GM12873 (cell line): ENCODE results near the gene FASLG.

Source experiments
- CTCF ChIP-seq: IDR thresholded peaks from 2 replicates; pipeline ENCODE4 v1.5.1; 2012; ENCODE audit warnings: low read depth, mild to moderate bottlenecking, moderate library complexity, low read length, control low read depth; ENCODE audit not compliant: insufficient read depth; ENCODE audit errors: missing control alignments

FASLG gene

GRCh38 chr1:172630868-172631267 is 28.0 kb upstream of the FASLG start:
- TF ChIP-seq CTCF: no peak

GRCh38 chr1:172637522-172637921 is 21.4 kb upstream of the FASLG start:
- no peak for TF ChIP-seq CTCF

- no peak for TF ChIP-seq CTCF
These were observed 20.7 kb upstream of the FASLG start for GRCh38 chr1:172638249-172638648.

- no peak for TF ChIP-seq CTCF
These were observed 19.7 kb upstream of the FASLG start for GRCh38 chr1:172638885-172639831.

- TF ChIP-seq CTCF: no peak
These were observed 18.8 kb upstream of the FASLG start for GRCh38 chr1:172640111-172640510.

GRCh38 chr1:172641492-172641891 is 17.4 kb upstream of the FASLG start:
- no peak for TF ChIP-seq CTCF

GRCh38 chr1:172642970-172643369 is 15.9 kb upstream of the FASLG start:
- TF ChIP-seq CTCF: no peak
